GM19324 (cell line): ENCODE measurements around the gene KTI12.
"Not testable (repeated sequence)": the region's sequence is repeated elsewhere in the genome, so short reads cannot be mapped to it uniquely, and the experiment has no call there.

ENCODE experiments used
- ATAC-seq: cut with Tn5 transposase; IDR thresholded peaks from one replicate; pipeline ENCODE4 v1.9.1; 2021; ENCODE audit warnings: mild to moderate bottlenecking, moderate library complexity; ENCODE audit not compliant: unreplicated experiment, low FRiP score

Gene KTI12

GRCh38 chr1:52041551-52042185 is 8.1 kb upstream of the KTI12 start:
- ATAC-seq = no peak

GRCh38 chr1:52037909-52038308 is 4.3 kb upstream of the KTI12 start:
- no peak for ATAC-seq

GRCh38 chr1:52037402-52037814 is 3.8 kb upstream of the KTI12 start:
- ATAC-seq = no peak

- no peak for ATAC-seq
These were observed 407 bp upstream of the KTI12 start for GRCh38 chr1:52034050-52034384.

- ATAC-seq = no peak
These were observed 852 bp downstream of the KTI12 start for GRCh38 chr1:52032785-52033131.

GRCh38 chr1:52032124-52032784 is 1.4 kb downstream of the KTI12 start:
- no peak for ATAC-seq

- ATAC-seq = not testable (repeated sequence)
These were observed 4.8 kb downstream of the KTI12 start for GRCh38 chr1:52028839-52029238.

GRCh38 chr1:52028328-52028727 is 5.3 kb downstream of the KTI12 start:
- ATAC-seq = no peak

- ATAC-seq = no peak
These were observed 7.3 kb downstream of the KTI12 start for GRCh38 chr1:52026278-52026677.

- ATAC-seq = no peak
These were observed 11.5 kb downstream of the KTI12 start for GRCh38 chr1:52022133-52022532.

- ATAC-seq = no peak
These were observed 25.4 kb downstream of the KTI12 start for GRCh38 chr1:52008071-52008809.

GRCh38 chr1:52007215-52008002 is 26.2 kb downstream of the KTI12 start:
- no peak for ATAC-seq

GRCh38 chr1:52006081-52006553 is 27.5 kb downstream of the KTI12 start:
- not testable (repeated sequence) for ATAC-seq

- not testable (repeated sequence) for ATAC-seq
These were observed 28.1 kb downstream of the KTI12 start for GRCh38 chr1:52005548-52005947.

GRCh38 chr1:52003877-52004276 is 29.7 kb downstream of the KTI12 start:
- no peak for ATAC-seq

- peak; percentile 74 for ATAC-seq
These were observed 31.3 kb downstream of the KTI12 start for GRCh38 chr1:52002038-52002917.

- ATAC-seq = no peak
These were observed 34.9 kb downstream of the KTI12 start for GRCh38 chr1:51998701-51999100.

GRCh38 chr1:51997974-51998382 is 35.6 kb downstream of the KTI12 start:
- ATAC-seq = no peak

- ATAC-seq = no peak
These were observed 43.1 kb downstream of the KTI12 start, which contains the start of gene RAB3B for GRCh38 chr1:51990478-51990965. RAB3B (minus strand) TSS chr1:51990700; CDS start chr1:51977117, 13,583 bp downstream.
